Right atrium auricular region (tissue), 2 donors: Measurements from ENCODE around the gene B3GNT8. TPM values are rescaled to one million over a fixed set of nuclear protein-coding genes. Genes with fewer than 3 reads are reported as not detected.

Source experiments
- DNase-seq: peaks from one replicate; pipeline ENCODE4 v3.0.0-alpha.2; 2019; ENCODE audit warnings: low spot score
- H3K27ac ChIP-seq, 2 donors: fragments of 200-600 bp; sonication (generic); 1 replicate in 1 of 2; 2 replicates in 1 of 2; pipeline ENCODE4 v1.5.1; 2016 to 2019
- H3K27me3 ChIP-seq, 2 donors: fragments of 200-600 bp; sonication (generic); one replicate each; pipeline versions ENCODE4 v1.5.1 to v1.6.0; 2017 to 2019
- H3K36me3 ChIP-seq: fragments of 200-600 bp; sonication (generic); one replicate; pipeline ENCODE4 v1.5.1; 2016
- H3K4me1 ChIP-seq, 2 donors: fragments of 200-600 bp; sonication (generic); one replicate each; pipeline versions ENCODE4 v1.5.1 to v1.6.0; 2017 to 2019
- H3K4me3 ChIP-seq, 2 donors: fragments of 200-600 bp; sonication (generic); 1 replicate in 1 of 2; 2 replicates in 1 of 2; pipeline ENCODE4 v1.5.1; 2017 to 2019; ENCODE audit warnings: mild to moderate bottlenecking in 1 of 2, moderate library complexity in 1 of 2
- H3K9me3 ChIP-seq, 2 donors: fragments of 200-600 bp; sonication (generic); one replicate each; pipeline ENCODE4 v1.5.1; 2019
- CTCF ChIP-seq, 2 donors: fragments of 200-600 bp; sonication (generic); IDR thresholded peaks; one replicate each; pipeline ENCODE4 v1.5.1; 2019; ENCODE audit warnings: antibody characterized with exemption in 2 of 2
- total RNA-seq, 2 donors: library from RNA; depleted of rRNA; stranded (reverse); fragments of >200 nt; gene quantifications; one replicate each; pipeline ENCODE4 v1.1.0, GENCODE V29; 2016

The B3GNT8 gene
- total RNA-seq, 2 donors from 2014 or later, result 1.9 to 4.5 TPM

DNA sequence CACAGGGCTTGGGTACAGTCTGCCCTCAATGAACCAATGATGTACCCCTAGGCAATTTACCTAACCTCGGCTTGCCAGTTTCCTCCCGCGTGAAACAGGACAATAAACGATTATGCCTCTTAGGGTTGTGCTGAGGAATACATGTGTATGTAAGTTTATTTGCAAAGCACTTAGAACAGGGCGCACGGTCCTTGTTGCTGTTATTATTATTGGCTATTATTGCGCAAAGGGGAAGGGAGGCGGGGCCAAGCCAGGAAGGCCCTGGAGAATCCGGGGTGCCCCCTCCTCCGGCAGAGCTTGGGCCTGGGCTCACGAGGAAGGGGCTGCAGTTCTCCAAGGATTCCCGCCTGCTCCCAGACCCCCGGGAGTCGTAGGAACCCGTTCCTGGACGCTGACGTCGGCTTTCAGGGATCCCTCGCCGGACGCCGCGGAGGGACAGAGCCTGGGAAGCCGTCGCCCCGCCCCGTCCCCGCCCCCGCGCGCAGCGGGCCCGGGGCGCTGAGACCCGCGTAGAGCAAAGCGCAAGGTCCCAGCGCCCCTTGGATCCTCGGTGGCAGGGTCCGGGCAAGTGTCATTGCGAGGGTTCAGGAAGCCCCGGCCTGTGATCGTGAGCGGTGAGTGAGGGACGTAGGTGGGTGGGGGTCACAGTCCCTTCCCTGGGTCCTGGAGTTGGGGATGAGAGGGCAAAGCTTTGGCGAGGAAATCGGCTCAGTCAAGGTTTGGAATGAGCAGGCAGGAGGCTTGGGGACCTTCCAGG lies 50.8 kb downstream of the B3GNT8 start, which contains the start of gene TMEM91:
Gene TMEM91, plus strand, starts transcription at position 293 of the 757 bp plus-strand sequence. CDS start 1,777 bp downstream, outside the sequence.
- H3K4me1 ChIP-seq, result peaks cover 0 to 29% of the 10 kb centered on the region in 2 donors
- peak within 1 kb of the TSS; percentile 60 to 67 for H3K4me3 ChIP-seq
- no peaks in the 10 kb centered on the region for H3K36me3 ChIP-seq
- TF ChIP-seq CTCF (IDR thresholded peaks at IDR 0.05), result no peak
- no peaks in the 10 kb centered on the region for H3K9me3 ChIP-seq
- no peak for DNase-seq
- H3K27me3 ChIP-seq, result no peaks in the 10 kb centered on the region
- peak within 1 kb of the TSS; percentile 68 to 82 for H3K27ac ChIP-seq

Other genes starting within 250 kb of the B3GNT8 start
- 1 to 10 TPM in 1 of 2 donors, under 1 TPM in 1; 0.59 to 1.6 TPM for gene CYP2S1, start 234.2 kb downstream of the B3GNT8 start, total RNA-seq
- 10 to 100 TPM; 27.3 to 81.4 TPM for gene AXL, start 208.2 kb downstream of the B3GNT8 start, total RNA-seq
- 100 to 1,000 TPM in 1 of 2 donors, 10 to 100 TPM in 1; 88.8 to 109 TPM for gene HNRNPUL1, start 163.0 kb downstream of the B3GNT8 start, total RNA-seq
- gene CCDC97, start 117.2 kb downstream of the B3GNT8 start, total RNA-seq, result 10 to 100 TPM in 1 of 2 donors, 1 to 10 TPM in 1; 8.1 to 16.2 TPM
- 10 to 100 TPM; 17.6 to 33.7 TPM for gene TGFB1, start 73.5 kb downstream of the B3GNT8 start, total RNA-seq
- gene B9D2, start 63.2 kb downstream of the B3GNT8 start, total RNA-seq, result 1 to 10 TPM; 1.9 to 3.8 TPM
- gene TMEM91, start 50.8 kb downstream of the B3GNT8 start, total RNA-seq, result 1 to 10 TPM; 5.0 to 8.5 TPM
- gene EXOSC5, start 30.0 kb downstream of the B3GNT8 start, total RNA-seq, result 1 to 10 TPM; 8.5 to 9.0 TPM
- gene BCKDHA, start 29.6 kb downstream of the B3GNT8 start, total RNA-seq, result 10 to 100 TPM; 65.2 to 77.6 TPM
- 10 to 100 TPM; 63.2 to 88.7 TPM for gene DMAC2, start 12.5 kb upstream of the B3GNT8 start, total RNA-seq
- gene ERICH4, start 15.8 kb upstream of the B3GNT8 start, total RNA-seq, result not detected
- 1 to 10 TPM in 1 of 2 donors, not detected in 1; 1.3 TPM for gene CEACAM21, start 148.8 kb upstream of the B3GNT8 start, total RNA-seq
- gene CEACAM4, start 199.7 kb upstream of the B3GNT8 start, total RNA-seq, result under 1 TPM in 1 of 2 donors, not detected in 1; 0.67 TPM